Nephron progenitor cell (in vitro differentiated cells): ENCODE measurements around the gene PPP4R4.

ENCODE experiments used
- DNase-seq: peaks from one replicate; pipeline ENCODE4 v3.0.0; 2021
- H3K27ac Mint-ChIP-seq: 2 replicates; pipeline ENCODE4 v1.8.0; 2021; ENCODE audit warnings: mild to moderate bottlenecking, moderate library complexity, mixed read lengths
- H3K27me3 Mint-ChIP-seq: 2 replicates; pipeline ENCODE4 v1.8.0; 2021; ENCODE audit warnings: mild to moderate bottlenecking, low read depth, mixed read lengths; ENCODE audit not compliant: poor library complexity
- H3K36me3 Mint-ChIP-seq: 2 replicates; pipeline ENCODE4 v1.8.0; 2021; ENCODE audit warnings: low read depth, mixed read lengths
- H3K4me1 Mint-ChIP-seq: 2 replicates; pipeline ENCODE4 v1.8.0; 2021; ENCODE audit warnings: mixed read lengths
- H3K4me3 Mint-ChIP-seq: 2 replicates; pipeline ENCODE4 v1.8.0; 2021; ENCODE audit warnings: mild to moderate bottlenecking, moderate library complexity, mixed read lengths
- H3K9me3 Mint-ChIP-seq: 2 replicates; pipeline ENCODE4 v1.8.0; 2021; ENCODE audit warnings: mild to moderate bottlenecking, moderate library complexity, mixed read lengths
- TF ChIP-seq, protein P1 (sequence below): fragments of 200-600 bp; sonication (generic); IDR thresholded peaks from 2 replicates; pipeline ENCODE4 v1.5.0; 2021; ENCODE audit warnings: antibody characterized with exemption

Gene PPP4R4

DNA sequence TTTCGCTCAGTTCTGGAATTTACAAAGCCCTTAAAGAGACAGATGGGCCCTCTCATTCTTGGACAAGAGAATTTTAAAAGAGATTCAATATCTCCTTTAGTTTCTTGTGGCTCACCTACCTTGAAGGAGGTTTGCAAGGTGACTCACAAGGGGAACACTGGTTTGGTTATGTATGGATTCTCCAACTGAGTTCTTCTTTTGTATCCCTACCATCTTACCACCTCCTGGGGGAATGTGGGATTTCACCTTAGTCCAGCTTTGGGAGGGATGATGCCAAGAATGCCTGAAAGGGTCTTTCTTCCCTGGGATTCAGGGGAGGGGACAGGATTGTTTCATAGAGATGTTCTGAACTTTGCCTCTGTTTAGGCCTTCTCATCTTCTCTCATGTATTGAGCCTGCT, 3.7 kb downstream of the PPP4R4 start:
- Mint-ChIP-seq H3K4me1 (peaks cover 14% of the 10 kb centered on the region), H3K4me3 (no peak overlapping the region), H3K27me3 (peaks cover 54% of the 10 kb centered on the region), H3K9me3 (no peaks in the 10 kb centered on the region), H3K36me3 (no peaks in the 10 kb centered on the region), H3K27ac (no peak overlapping the region)
- DNase-seq, result no peak
- TF ChIP-seq, protein P1, sequence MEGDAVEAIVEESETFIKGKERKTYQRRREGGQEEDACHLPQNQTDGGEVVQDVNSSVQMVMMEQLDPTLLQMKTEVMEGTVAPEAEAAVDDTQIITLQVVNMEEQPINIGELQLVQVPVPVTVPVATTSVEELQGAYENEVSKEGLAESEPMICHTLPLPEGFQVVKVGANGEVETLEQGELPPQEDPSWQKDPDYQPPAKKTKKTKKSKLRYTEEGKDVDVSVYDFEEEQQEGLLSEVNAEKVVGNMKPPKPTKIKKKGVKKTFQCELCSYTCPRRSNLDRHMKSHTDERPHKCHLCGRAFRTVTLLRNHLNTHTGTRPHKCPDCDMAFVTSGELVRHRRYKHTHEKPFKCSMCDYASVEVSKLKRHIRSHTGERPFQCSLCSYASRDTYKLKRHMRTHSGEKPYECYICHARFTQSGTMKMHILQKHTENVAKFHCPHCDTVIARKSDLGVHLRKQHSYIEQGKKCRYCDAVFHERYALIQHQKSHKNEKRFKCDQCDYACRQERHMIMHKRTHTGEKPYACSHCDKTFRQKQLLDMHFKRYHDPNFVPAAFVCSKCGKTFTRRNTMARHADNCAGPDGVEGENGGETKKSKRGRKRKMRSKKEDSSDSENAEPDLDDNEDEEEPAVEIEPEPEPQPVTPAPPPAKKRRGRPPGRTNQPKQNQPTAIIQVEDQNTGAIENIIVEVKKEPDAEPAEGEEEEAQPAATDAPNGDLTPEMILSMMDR, result no peak

DNA sequence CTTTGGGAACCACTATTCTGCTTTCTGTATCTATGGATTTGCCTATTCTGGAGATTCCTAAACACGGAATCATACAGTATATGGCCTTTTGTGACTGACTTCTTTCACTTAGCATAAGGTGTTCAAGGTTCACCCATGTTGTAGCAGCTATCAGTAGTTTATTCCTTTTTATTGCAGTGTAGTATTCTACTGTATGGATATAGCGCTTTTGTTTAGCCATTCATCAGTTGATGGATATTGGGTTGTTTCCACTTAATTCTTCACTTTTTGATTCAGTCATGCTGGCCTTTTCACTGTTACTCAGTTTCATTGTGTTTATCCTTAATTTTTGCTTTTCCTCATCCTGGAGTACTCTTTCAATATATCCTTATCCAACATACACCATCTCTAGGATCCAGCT, 5.1 kb downstream of the PPP4R4 start:
- TF ChIP-seq, protein P1, result no peak
- Mint-ChIP-seq H3K4me1 (peaks cover 14% of the 10 kb centered on the region), H3K9me3 (no peaks in the 10 kb centered on the region), H3K36me3 (no peaks in the 10 kb centered on the region), H3K27ac (no peak overlapping the region), H3K4me3 (no peak overlapping the region), H3K27me3 (peaks cover 54% of the 10 kb centered on the region)
- no peak for DNase-seq

DNA sequence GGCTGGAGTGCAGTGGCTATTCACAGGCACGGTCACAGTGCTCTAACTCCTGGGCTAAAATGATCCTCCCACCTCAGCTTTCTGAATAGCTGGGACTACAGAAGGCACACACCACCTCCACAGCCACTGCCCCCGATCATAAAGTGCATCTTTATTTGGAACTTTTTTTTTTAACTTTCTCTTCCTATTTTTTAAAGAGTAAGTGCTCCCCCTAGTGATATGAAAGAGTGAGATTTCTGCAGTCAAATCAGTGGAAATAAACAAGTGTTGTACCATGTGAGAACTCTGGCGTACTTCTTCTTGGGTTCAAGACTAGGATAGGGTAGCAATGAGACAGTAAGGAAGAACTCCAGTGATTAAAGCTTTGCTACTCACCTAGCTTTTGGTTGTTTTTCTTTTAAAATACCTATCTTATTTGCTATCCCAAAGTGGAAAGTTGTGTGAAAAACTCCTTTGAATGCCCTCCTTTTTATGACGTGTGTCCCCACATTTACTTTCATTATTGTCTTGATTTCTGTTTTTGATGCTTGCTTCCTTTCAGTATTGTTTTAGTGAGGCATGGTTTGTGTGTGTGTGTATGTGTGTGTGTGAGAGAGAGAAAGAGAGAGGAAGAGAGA, 6.6 kb downstream of the PPP4R4 start:
- TF ChIP-seq, protein P1, result peak; percentile 50
- no peaks in the 10 kb centered on the region for H3K36me3 Mint-ChIP-seq
- peaks cover 42% of the 10 kb centered on the region for H3K27me3 Mint-ChIP-seq
- no peak for DNase-seq
- H3K9me3 Mint-ChIP-seq, result no peaks in the 10 kb centered on the region
- no peak overlapping the region for H3K4me3 Mint-ChIP-seq
- H3K27ac Mint-ChIP-seq, result no peak overlapping the region
- peaks cover 7% of the 10 kb centered on the region for H3K4me1 Mint-ChIP-seq

DNA sequence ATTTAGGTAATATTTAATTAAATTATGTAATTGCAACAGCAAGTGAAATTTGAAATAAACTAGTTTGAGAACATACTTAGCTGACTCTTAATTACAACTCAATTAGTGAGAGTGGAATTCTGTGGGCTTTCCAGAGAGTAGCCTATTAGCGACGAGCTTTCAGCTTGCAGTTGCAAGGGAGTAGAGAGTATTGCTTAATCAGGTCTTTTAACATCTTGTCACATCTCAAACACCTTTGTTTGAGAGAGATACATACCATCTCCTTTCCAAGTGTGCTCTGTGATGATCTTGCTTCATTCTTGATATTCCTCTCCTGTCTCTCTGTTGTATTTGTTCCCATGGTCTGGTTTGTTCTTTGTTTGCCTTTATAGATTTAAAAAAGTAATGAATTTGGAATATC, 7.7 kb downstream of the PPP4R4 start:
- H3K36me3 Mint-ChIP-seq, result no peaks in the 10 kb centered on the region
- H3K4me3 Mint-ChIP-seq, result no peak overlapping the region
- TF ChIP-seq, protein P1, result no peak
- peaks cover 31% of the 10 kb centered on the region for H3K27me3 Mint-ChIP-seq
- peaks cover 6% of the 10 kb centered on the region for H3K4me1 Mint-ChIP-seq
- no peak overlapping the region for H3K27ac Mint-ChIP-seq
- H3K9me3 Mint-ChIP-seq, result no peaks in the 10 kb centered on the region
- no peak for DNase-seq

DNA sequence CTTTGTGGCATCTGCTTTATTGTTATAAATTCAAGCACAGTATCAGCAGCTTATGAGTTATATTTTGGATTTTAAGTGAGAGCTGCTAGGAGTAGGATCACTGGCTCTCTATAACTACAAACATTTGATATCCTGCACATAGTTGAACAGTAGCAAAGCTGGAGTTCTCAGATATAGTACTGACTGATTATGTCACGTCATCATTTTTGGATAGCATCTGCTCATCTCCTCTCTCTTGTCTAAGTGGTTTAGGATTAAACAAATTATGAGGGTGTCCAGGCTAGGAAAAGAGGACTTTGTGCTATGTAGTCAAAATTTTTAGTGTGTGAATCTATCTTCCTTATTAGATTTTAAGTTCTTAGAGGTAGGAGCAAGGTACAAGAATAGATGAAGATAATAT, 18.4 kb downstream of the PPP4R4 start:
- H3K4me3 Mint-ChIP-seq, result no peak overlapping the region
- H3K4me1 Mint-ChIP-seq, result no peaks in the 10 kb centered on the region
- H3K9me3 Mint-ChIP-seq, result peaks cover 25% of the 10 kb centered on the region
- no peak for DNase-seq
- TF ChIP-seq, protein P1, result no peak
- H3K27ac Mint-ChIP-seq, result no peak overlapping the region
- peaks cover 4% of the 10 kb centered on the region for H3K27me3 Mint-ChIP-seq
- peaks cover 8% of the 10 kb centered on the region for H3K36me3 Mint-ChIP-seq

DNA sequence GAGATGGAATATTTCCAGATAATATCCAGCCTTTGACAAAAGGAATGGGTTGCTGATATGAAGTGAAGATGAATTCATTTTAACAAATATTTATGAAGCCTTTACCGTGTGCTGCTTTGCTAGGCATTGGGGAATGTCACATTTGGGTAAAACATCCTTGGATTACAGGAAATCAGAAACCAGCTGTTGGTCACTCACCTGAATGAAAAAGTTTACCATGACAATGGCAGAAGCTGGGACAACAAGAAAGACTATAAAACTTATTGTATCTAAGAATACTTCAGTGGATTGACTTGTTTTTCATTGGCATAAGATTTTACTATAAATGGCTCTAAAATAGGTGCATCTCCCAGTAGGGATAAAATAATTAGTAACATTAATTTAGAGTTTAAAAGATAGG, 19.7 kb downstream of the PPP4R4 start:
- peaks cover 31% of the 10 kb centered on the region for H3K9me3 Mint-ChIP-seq
- peaks cover 4% of the 10 kb centered on the region for H3K27me3 Mint-ChIP-seq
- H3K27ac Mint-ChIP-seq, result no peak overlapping the region
- TF ChIP-seq, protein P1, result no peak
- H3K4me3 Mint-ChIP-seq, result no peak overlapping the region
- H3K4me1 Mint-ChIP-seq, result no peaks in the 10 kb centered on the region
- no peak for DNase-seq
- peaks cover 8% of the 10 kb centered on the region for H3K36me3 Mint-ChIP-seq
